Tibial artery (tissue), 4 donors: ENCODE results near the gene AQP3.
A peak's percentile ranks its signal among the peaks of the same experiment; 100 is the strongest.
"Not testable (repeated sequence)": the region's sequence is repeated elsewhere in the genome, so short reads cannot be mapped to it uniquely, and the experiment has no call there.

ENCODE experiments used
- DNase-seq, 2 donors: peaks; one replicate each; pipeline ENCODE4 v3.0.0-alpha.2; 2019
- H3K27ac ChIP-seq, 2 donors: fragments of 200-600 bp; sonication (generic) in 1 of 2; 1 replicate in 1 of 2; 2 replicates in 1 of 2; pipeline ENCODE4 v1.5.1; 2018 to 2019; ENCODE audit warnings: mild to moderate bottlenecking in 1 of 2
- H3K27me3 ChIP-seq, 2 donors: fragments of 200-600 bp; sonication (generic) in 1 of 2; one replicate each; pipeline versions ENCODE4 v1.5.1 to v1.6.0; 2016 to 2019
- H3K36me3 ChIP-seq, 3 donors: fragments of 200-600 bp; sonication (generic) in 2 of 3; one replicate each; pipeline ENCODE4 v1.5.1; 2016 to 2019; ENCODE audit warnings: mild to moderate bottlenecking in 2 of 3
- H3K4me1 ChIP-seq, 4 donors: fragments of 200-600 bp; sonication (generic) in 2 of 4; 1 replicate in 3 of 4; 2 replicates in 1 of 4; pipeline ENCODE4 v1.5.1; 2016 to 2019
- H3K4me3 ChIP-seq, 2 donors: fragments of 200-600 bp; sonication (generic) in 1 of 2; 1 replicate in 1 of 2; 2 replicates in 1 of 2; pipeline ENCODE4 v1.5.1; 2018 to 2019; ENCODE audit warnings: mild to moderate bottlenecking in 2 of 2
- H3K9me3 ChIP-seq, 3 donors: fragments of 200-600 bp; sonication (generic) in 1 of 3; one replicate each; pipeline ENCODE4 v1.5.1; 2016 to 2019
- intact Hi-C: fragments of 100-400 bp; cut with DNase I; formaldehyde crosslinking; loops from one replicate; pipeline ENCODE4 v1.15.0; 2023; ENCODE audit warnings: low total_unique reads
- TF ChIP-seq, protein P1 (sequence below), 2 experiments: fragments of 200-600 bp in 1 of 2; fragments of 450-650 bp in 1 of 2; IDR thresholded peaks; one replicate each; pipeline ENCODE4 v1.5.1; 2017 to 2019; ENCODE audit warnings: antibody characterized with exemption in 2 of 2, mild to moderate bottlenecking in 1 of 2, moderate library complexity in 1 of 2

The AQP3 gene

DNA sequence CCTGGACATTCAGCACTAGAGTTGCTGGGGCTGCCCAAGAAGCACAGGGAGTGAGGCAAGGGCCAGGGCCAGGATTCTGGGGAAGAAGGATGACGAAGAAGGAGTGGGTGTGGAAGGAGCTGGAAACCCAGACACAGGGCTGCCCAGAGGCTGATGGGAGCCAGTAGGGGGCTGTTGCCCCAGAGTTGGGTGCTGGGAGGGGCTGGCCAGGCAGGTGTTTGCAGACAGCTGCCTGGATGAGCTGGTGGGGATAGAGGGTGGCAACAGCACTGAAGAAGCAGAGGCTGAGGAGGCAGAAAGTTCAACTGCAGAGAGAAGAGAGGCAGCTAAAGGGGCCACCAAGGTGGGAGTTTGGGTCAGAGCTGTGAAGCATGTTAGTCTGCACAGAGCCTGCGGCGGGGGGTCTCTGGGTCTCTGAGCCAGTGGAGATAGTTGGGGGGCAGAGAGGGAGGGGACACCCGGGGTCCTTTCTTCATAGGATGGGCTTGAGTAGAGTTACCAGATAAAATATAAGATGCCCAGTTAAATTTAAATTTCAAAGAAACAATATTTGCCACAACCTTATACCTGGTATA is 42.5 kb downstream of the AQP3 start:
- no peak overlapping the region for H3K4me3 ChIP-seq
- H3K27me3 ChIP-seq, result no peaks in the 10 kb centered on the region
- TF ChIP-seq, protein P1, sequence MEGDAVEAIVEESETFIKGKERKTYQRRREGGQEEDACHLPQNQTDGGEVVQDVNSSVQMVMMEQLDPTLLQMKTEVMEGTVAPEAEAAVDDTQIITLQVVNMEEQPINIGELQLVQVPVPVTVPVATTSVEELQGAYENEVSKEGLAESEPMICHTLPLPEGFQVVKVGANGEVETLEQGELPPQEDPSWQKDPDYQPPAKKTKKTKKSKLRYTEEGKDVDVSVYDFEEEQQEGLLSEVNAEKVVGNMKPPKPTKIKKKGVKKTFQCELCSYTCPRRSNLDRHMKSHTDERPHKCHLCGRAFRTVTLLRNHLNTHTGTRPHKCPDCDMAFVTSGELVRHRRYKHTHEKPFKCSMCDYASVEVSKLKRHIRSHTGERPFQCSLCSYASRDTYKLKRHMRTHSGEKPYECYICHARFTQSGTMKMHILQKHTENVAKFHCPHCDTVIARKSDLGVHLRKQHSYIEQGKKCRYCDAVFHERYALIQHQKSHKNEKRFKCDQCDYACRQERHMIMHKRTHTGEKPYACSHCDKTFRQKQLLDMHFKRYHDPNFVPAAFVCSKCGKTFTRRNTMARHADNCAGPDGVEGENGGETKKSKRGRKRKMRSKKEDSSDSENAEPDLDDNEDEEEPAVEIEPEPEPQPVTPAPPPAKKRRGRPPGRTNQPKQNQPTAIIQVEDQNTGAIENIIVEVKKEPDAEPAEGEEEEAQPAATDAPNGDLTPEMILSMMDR (IDR thresholded peaks at IDR 0.05), result no peak
- no peaks in the 10 kb centered on the region for H3K36me3 ChIP-seq
- H3K27ac ChIP-seq, result no peak overlapping the region
- no peaks in the 10 kb centered on the region for H3K9me3 ChIP-seq
- H3K4me1 ChIP-seq, result peaks cover 0 to 39% (median 16%) of the 10 kb centered on the region in 4 donors
- intact Hi-C loops, result loop anchor here (5.0 kb wide), 1 partner anchor 57 kb away; no protein-coding TSS in a partner anchor
- no peak for DNase-seq

DNA sequence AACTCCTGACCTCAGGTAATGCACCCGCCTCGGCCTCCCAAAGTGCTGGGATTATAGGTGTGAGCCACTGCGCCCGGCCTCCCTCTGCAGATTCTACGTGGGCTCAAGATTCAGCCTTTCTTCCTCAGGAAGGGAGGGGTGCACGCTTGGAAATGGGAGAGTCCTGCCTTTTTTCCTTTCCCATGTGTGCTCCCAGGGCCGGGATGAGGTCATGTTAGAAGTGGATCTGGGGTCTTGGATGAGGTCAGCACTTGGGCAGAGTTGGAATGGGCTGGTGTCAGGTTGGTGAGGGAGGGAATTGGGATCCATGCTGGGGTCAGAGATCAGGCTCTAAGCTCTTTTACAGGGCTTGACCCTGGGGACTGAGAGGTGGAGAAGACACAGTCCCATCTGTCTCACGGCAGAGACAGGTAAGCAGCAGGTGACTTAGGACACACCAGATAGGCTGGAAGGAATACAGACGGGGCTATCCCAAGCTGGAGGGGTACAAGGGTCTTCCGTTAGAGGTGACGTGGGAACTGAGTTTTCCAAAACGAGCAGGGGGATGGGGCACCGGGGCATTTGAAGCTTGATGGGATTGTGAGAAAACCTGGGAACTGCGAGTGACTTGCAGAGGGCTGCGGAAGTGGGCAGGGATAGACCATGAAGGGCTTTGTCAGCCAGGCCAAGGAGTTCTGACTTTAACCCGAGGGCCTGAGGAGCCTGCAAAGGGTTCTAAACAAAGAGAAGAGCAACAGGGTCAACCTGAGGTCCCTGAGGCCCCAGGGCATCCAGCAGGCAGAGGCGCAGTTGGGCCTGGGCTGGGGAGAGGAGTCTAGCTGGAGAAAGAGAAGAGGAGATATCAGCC is 43.2 kb downstream of the AQP3 start:
- no peaks in the 10 kb centered on the region for H3K9me3 ChIP-seq
- no peak for DNase-seq
- no peaks in the 10 kb centered on the region for H3K27me3 ChIP-seq
- H3K36me3 ChIP-seq, result no peaks in the 10 kb centered on the region
- intact Hi-C loops, result no loop called here
- TF ChIP-seq, protein P1 (IDR thresholded peaks at IDR 0.05), result no peak
- no peak overlapping the region for H3K4me3 ChIP-seq
- H3K27ac ChIP-seq, result no peak overlapping the region
- peaks cover 0 to 39% (median 16%) of the 10 kb centered on the region in 4 donors for H3K4me1 ChIP-seq

DNA sequence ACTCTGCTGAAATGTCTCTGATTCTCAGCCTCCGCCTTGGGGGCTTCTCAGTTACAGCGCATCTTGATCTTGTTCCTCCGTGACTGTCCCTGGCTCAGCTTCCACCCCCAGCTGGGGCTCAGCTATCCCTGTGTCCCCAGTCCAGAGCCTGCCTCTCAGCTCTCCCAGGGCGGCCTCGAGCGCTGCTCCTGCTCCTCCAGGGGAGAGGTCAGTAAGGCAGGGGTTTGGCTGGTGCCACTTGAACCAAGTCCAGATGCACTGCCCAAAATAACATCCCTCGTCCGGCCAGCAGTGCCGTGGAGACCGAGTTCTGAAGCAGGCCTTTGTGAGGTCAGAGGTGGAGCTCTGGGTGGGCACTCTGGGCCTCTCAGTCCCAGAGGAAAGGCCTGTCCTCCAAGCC is 45.0 kb downstream of the AQP3 start, which contains the start of gene AQP7:
Gene AQP7 (minus strand): TSS at position 198 of the 400 bp plus-strand sequence. CDS start 1,306 bp downstream, outside the sequence.
- intact Hi-C loops, H3K36me3 ChIP-seq, H3K9me3 ChIP-seq, H3K4me3 ChIP-seq, H3K27me3 ChIP-seq: not testable (repeated sequence)
- Histone ChIP-seq H3K27ac (peak within 1 kb of the TSS; percentile 44 to 62), H3K4me1 (peaks cover 0 to 39% (median 16%) of the 10 kb centered on the region in 4 donors)
- DNase-seq, result peak in 1 of 2 donors; percentile 80

DNA sequence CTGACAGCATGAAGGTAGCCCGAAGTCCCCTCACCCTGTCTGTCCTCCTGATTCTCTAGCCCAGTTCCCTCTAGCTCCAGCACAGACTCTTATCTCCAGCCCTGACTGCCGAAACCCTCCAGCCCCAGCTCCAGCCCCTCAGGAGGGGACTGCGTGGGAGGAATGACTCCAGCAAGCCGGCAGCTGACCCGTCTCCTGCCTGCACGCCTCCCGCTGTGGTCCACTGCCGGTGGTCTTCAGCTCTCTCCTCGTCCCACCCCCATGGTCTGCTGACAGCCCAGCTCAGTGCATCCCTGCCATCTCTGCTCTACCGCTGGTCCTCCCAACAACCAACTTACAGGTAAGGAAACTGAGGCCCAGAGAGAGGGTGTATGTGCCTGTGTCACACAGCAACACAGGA is 45.6 kb downstream of the AQP3 start:
- H3K4me3 ChIP-seq, intact Hi-C loops, H3K9me3 ChIP-seq, DNase-seq, H3K36me3 ChIP-seq, H3K27me3 ChIP-seq: not testable (repeated sequence)
- H3K4me1 ChIP-seq, result peaks cover 0 to 39% (median 16%) of the 10 kb centered on the region in 4 donors
- H3K27ac ChIP-seq, result peak overlapping the region; percentile 44 to 62

DNA sequence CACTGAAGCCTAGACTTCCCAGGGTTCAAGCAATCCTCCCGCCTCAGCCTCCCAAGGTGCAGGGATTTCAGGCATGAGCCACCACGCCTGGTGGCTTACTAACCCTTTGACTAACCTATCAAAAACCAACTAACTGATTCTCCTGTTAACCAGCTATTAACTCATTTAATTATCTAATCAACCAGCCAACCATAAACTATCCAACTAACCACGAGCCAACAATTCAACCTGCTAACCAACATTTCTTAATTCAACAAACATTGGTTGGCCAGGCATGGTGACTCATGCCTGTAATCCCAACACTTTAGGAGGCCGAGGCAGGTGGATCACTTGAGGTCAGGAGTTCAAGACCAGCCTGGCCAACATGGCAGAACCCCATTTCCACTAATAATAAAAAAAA is 48.3 kb downstream of the AQP3 start:
- H3K27me3 ChIP-seq, intact Hi-C loops: not testable (repeated sequence)
- H3K4me1 ChIP-seq, result peaks cover 0 to 39% (median 16%) of the 10 kb centered on the region in 4 donors

DNA sequence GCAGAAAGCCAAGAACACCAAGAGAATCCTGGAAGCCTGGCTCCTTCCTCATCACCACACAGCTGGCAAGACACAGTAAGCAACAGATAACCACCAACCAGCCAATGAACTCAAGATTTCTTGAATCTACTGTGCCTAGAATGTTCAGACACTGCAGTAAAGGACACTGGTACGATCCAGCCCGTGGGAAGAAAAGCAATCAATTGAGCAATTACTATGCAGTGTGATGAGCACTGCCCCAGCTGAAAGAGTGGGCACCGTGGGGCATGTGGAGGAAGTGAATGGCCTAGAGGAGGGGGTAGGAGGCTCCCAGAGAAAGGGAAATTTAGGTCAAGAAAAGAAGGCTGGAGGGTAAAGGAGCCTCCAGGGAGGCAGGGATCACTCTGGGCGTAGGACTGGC is 49.6 kb downstream of the AQP3 start:
- H3K27ac ChIP-seq, DNase-seq, H3K9me3 ChIP-seq, H3K4me3 ChIP-seq, H3K36me3 ChIP-seq, intact Hi-C loops, H3K27me3 ChIP-seq: not testable (repeated sequence)
- peaks cover 2 to 27% (median 14%) of the 10 kb centered on the region in 4 donors for H3K4me1 ChIP-seq

More for the DNA sequence above, 48.3 kb downstream of the AQP3 start:
- not testable (repeated sequence) for H3K9me3 ChIP-seq, H3K36me3 ChIP-seq, DNase-seq, H3K4me3 ChIP-seq, H3K27ac ChIP-seq

DNA sequence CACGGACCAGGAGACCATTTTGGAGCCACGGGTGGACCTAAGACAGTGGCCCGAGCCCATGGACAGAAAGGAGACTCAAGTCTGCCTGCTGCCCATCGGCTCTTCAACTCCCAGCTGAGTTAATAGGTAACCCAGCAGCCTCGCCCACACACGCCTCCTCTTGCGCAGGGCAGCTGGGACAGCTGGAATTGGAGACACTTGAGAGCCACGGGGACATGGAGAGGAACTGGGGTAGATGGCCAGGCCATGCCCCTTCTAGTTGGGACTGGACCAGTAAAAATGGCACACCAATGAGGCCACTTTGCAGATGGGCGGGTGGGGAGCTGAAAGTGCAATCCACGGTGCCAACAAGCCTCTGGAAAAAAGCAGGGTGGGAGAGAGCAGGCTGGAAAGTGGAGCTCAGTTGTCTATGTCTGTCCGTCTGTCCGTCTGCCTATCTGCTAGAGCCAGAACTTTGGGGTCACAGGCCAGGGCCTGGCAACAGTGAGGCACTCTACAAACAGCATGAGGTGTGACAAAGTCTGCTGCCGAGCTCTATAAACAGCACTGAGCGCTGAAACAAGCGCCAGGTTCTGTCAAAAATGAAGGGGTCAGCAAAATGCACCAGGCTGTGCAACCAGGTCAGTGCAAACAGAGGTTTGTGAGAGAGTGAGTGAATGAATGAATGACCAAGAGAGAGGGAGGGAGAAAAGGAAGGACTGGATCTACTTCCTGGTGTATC is 52.1 kb downstream of the AQP3 start:
- H3K27me3 ChIP-seq, intact Hi-C loops, H3K36me3 ChIP-seq, H3K4me3 ChIP-seq, H3K9me3 ChIP-seq, H3K27ac ChIP-seq: not testable (repeated sequence)
- peaks cover 0 to 26% (median 13%) of the 10 kb centered on the region in 4 donors for H3K4me1 ChIP-seq
- peak in 1 of 2 donors; percentile 31 for DNase-seq

DNA sequence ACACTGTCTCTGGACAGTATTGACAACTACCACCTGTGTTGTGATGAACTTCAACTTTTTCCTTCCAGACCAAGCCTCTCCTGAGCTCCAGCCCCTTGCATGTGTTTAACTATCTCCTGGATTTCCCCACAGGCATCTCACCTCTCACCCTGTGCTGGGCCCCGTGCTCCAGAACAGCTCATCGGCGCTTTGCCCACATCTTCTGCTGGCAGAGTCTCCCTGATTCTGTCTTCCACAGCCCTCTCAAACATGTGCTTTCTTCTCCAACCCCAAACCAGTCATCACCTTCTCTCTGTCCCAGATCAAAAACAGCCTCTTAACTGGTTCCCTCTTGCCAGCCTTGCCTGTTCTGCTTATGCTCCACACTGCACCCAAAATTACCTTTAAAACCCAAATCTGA is 53.4 kb downstream of the AQP3 start:
- H3K27me3 ChIP-seq, H3K4me3 ChIP-seq, H3K36me3 ChIP-seq, H3K9me3 ChIP-seq, DNase-seq, H3K27ac ChIP-seq, intact Hi-C loops: not testable (repeated sequence)
- peaks cover 0 to 26% (median 14%) of the 10 kb centered on the region in 4 donors for H3K4me1 ChIP-seq
